GM23338 (cell line): ENCODE data around the gene HARBI1.

Source experiments
- EZH2 ChIP-seq: fragments of 200-600 bp; sonication (generic); IDR thresholded peaks from one replicate; pipeline ENCODE4 v1.8.0; 2017; ENCODE audit warnings: antibody characterized with exemption, mild to moderate bottlenecking, low read depth; ENCODE audit not compliant: unreplicated experiment
- EZH2phosphoT487 ChIP-seq: fragments of 200-600 bp; sonication (generic); IDR thresholded peaks from one replicate; pipeline ENCODE4 v1.8.1; 2018; ENCODE audit warnings: antibody characterized with exemption; ENCODE audit not compliant: unreplicated experiment
- JUNB ChIP-seq: IDR thresholded peaks from one replicate; pipeline ENCODE4 v1.6.1; 2016; ENCODE audit warnings: antibody characterized with exemption; ENCODE audit not compliant: unreplicated experiment
- NANOG ChIP-seq: IDR thresholded peaks from 2 replicates; pipeline ENCODE4 v1.6.1; 2016; ENCODE audit warnings: antibody characterized with exemption, borderline replicate concordance
- POLR2AphosphoS5 ChIP-seq: IDR thresholded peaks from 2 replicates; pipeline ENCODE4 v1.6.1; 2016; ENCODE audit warnings: antibody characterized with exemption, low read depth
- TF ChIP-seq, protein P1 (sequence below), 2 experiments: fragments of 200-600 bp in 1 of 2; sonication (generic) in 1 of 2; conservative IDR thresholded peaks; 2 replicates each; pipeline versions ENCODE4 v1.5.1 to v1.6.1; 2016 to 2017; ENCODE audit warnings: antibody characterized with exemption in 2 of 2, low read depth in 2 of 2, mild to moderate bottlenecking in 2 of 2, moderate library complexity in 1 of 2
- TF ChIP-seq, protein P2 (sequence below): IDR thresholded peaks from one replicate; pipeline ENCODE4 v1.6.1; 2018; ENCODE audit warnings: antibody characterized with exemption; ENCODE audit not compliant: unreplicated experiment

DNA sequence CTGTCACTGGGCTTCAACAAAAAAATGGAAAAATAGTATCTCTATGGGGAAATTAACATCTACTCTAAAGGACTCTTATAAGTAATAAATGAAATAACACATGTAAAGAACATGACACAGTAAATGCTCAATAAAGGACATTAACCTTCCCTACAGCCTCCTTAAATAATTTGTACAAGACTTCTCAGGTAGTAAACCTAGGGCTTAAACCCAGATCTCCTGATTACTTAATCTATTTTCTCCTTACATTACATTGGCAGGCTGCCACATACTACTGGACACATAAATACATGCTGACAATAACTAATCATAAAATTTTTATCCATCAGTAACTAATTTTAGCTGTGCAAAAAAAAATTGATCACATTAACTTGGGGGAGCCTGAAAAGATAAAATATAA is 28.1 kb downstream of the HARBI1 start:
- TF ChIP-seq JUNB (no peak), EZH2phosphoT487 (no peak), EZH2 (no peak), POLR2AphosphoS5 (no peak), NANOG (no peak)
- TF ChIP-seq, protein P1, sequence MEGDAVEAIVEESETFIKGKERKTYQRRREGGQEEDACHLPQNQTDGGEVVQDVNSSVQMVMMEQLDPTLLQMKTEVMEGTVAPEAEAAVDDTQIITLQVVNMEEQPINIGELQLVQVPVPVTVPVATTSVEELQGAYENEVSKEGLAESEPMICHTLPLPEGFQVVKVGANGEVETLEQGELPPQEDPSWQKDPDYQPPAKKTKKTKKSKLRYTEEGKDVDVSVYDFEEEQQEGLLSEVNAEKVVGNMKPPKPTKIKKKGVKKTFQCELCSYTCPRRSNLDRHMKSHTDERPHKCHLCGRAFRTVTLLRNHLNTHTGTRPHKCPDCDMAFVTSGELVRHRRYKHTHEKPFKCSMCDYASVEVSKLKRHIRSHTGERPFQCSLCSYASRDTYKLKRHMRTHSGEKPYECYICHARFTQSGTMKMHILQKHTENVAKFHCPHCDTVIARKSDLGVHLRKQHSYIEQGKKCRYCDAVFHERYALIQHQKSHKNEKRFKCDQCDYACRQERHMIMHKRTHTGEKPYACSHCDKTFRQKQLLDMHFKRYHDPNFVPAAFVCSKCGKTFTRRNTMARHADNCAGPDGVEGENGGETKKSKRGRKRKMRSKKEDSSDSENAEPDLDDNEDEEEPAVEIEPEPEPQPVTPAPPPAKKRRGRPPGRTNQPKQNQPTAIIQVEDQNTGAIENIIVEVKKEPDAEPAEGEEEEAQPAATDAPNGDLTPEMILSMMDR (conservative IDR thresholded peaks at IDR 0.05; ENCODE audit: low read depth in 2 of 2) = no peak
- TF ChIP-seq, protein P2, sequence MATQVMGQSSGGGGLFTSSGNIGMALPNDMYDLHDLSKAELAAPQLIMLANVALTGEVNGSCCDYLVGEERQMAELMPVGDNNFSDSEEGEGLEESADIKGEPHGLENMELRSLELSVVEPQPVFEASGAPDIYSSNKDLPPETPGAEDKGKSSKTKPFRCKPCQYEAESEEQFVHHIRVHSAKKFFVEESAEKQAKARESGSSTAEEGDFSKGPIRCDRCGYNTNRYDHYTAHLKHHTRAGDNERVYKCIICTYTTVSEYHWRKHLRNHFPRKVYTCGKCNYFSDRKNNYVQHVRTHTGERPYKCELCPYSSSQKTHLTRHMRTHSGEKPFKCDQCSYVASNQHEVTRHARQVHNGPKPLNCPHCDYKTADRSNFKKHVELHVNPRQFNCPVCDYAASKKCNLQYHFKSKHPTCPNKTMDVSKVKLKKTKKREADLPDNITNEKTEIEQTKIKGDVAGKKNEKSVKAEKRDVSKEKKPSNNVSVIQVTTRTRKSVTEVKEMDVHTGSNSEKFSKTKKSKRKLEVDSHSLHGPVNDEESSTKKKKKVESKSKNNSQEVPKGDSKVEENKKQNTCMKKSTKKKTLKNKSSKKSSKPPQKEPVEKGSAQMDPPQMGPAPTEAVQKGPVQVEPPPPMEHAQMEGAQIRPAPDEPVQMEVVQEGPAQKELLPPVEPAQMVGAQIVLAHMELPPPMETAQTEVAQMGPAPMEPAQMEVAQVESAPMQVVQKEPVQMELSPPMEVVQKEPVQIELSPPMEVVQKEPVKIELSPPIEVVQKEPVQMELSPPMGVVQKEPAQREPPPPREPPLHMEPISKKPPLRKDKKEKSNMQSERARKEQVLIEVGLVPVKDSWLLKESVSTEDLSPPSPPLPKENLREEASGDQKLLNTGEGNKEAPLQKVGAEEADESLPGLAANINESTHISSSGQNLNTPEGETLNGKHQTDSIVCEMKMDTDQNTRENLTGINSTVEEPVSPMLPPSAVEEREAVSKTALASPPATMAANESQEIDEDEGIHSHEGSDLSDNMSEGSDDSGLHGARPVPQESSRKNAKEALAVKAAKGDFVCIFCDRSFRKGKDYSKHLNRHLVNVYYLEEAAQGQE = no peak
